ENCODE results near the gene APH1A. TPM values are rescaled to one million over a fixed set of nuclear protein-coding genes. Genes with fewer than 3 reads are reported as not detected.

Gene APH1A
- total and polyA plus RNA-seq, 5 experiments from 2014 or later = 58.2 to 143 (median 84.8) TPM

DNA sequence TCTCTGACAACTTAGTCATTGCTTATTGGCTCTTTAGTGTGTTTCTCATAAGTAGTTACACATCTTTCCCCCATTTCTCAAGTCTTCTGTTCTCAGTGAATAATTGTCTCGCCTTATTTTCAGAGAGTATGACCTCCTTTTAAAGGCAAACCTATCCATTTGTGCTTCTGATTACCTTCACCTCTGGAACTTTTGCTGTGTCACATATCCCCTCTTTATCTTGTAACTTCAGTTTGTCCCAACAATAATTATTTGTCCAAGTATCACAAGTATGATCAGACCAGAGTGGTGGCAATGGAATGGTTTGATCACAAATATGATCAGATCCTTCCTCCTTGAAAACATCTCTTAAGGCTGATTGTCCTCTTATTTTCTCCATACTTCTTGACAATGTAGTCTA is 19.6 kb upstream of the APH1A start:
- Mint-ChIP-seq H3K9me3 (no peaks in the 10 kb centered on the region), H3K4me3 (no peak overlapping the region), H3K36me3 (no peaks in the 10 kb centered on the region), H3K4me1 (peaks cover 6 to 8% (median 7%) of the 10 kb centered on the region in 4 donors), H3K27me3 (peaks cover 0 to 3% (median 0%) of the 10 kb centered on the region in 5 donors), H3K27ac (no peak overlapping the region)
- ATAC-seq = no peak
- no peak for DNase-seq
- POLR2A ChIA-PET = no interaction called here

DNA sequence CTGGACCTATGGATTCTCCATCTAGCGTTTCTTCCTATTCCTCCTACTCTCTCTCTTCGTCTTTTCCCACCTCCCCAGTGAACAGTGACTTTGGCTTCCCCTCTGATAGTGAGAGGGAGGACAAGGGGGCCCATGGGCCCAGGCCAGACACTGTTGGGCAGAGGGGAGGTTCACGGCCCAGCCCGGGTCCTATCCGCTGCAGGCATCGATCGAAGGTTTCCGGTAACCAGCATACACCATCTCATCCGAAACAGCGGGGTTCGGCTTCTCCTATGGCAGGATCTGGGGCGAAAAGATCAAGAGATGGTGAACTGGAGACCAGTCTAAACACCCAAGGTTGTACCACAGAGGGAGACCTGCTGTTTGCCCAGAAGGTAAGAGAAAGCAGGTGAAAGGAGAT is 14.4 kb upstream of the APH1A start:
- Mint-ChIP-seq H3K27me3 (peaks cover 0 to 10% (median 0%) of the 10 kb centered on the region in 5 donors), H3K4me3 (peak overlapping the region in 7 of 10 donors; percentile 7 to 90 (median 45)), H3K36me3 (no peaks in the 10 kb centered on the region), H3K9me3 (no peaks in the 10 kb centered on the region), H3K4me1 (peaks cover 19 to 33% (median 28%) of the 10 kb centered on the region in 4 donors), H3K27ac (peak overlapping the region in 6 of 10 donors; percentile 12 to 94 (median 36))
- no peak for DNase-seq
- POLR2A ChIA-PET = interaction anchor here (1.0 to 1.2 kb wide), 3 partner anchors 81 to 396 kb away, joined by 3 read pairs; partner anchors contain the start of gene RPRD2
- no peak for ATAC-seq

DNA sequence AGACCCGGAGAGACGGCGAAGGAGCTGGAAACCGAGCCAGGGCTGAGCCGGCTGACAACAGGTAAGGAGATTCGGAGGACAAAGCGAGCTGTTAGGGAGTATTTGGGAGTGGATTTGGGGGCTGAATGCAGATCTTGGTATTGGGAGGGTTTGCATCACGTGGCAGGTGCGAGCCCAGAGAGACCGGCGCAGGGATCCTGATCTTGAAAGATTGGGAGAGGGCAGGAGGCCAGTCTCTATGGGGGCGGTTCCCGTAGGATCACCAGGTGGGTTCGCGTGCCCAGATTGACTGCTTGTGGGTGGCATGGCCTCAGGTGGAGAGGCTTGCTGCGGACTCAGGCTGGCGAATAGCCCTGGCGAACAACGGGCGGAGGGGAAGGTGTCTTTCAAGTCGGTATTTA is 13.7 kb upstream of the APH1A start:
- H3K36me3 Mint-ChIP-seq = no peaks in the 10 kb centered on the region
- peak overlapping the region; percentile 75 to 99 (median 89) for H3K4me3 Mint-ChIP-seq
- ATAC-seq (no peak), DNase-seq (no peak)
- peaks cover 19 to 33% (median 28%) of the 10 kb centered on the region in 4 donors for H3K4me1 Mint-ChIP-seq
- POLR2A ChIA-PET = interaction anchor here (0.7 to 1.2 kb wide), 4 partner anchors 82 to 395 kb away, joined by 3 to 4 read pairs (median 3); partner anchors contain the start of gene RPRD2
- H3K27me3 Mint-ChIP-seq = peaks cover 0 to 10% (median 0%) of the 10 kb centered on the region in 5 donors
- H3K27ac Mint-ChIP-seq = peak overlapping the region; percentile 34 to 97 (median 92)
- H3K9me3 Mint-ChIP-seq = no peaks in the 10 kb centered on the region

DNA sequence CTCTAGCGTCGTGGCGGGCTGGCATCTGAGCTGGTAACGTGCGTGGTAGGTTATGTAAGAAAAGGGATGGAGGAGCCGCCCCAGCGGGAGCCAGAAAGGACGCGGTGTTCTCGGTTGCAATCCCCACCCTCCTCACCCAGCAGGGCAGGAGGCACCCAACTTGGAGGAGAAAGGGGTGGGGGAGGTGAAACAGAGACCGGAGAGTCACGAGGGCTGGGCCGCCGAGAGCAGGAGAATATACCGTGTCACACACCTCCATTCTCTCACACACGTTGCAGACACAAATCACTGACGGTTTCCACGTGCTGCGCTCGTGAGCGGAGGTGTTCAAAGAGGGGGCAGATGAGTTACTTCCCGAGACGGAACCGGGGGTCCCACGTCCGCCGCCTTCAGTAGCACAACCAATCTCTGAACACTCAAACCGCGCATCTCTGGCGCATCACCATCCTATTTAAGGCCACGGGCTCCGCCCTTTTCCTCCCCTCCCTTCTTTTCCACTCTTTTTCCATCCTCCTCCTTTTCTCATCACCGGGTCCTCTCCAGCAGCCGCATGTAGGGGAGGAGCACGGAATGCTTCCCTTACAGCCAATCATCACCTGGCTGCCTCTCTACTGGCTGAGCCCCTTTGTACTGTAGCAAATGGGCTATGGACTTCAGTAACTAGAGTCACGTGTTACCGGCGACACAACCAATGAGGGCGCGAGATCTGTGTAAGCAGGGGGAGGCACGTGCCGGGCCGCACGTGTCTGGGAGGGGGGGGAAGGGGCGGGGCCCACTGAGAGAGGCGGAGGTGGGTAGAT is 13.1 kb upstream of the APH1A start, which contains the start of gene CIART:
Gene CIART (plus strand): TSS at position 797 of the 800 bp plus-strand sequence. CDS start 714 bp downstream, outside the sequence.
- ATAC-seq (peak; percentile 90 to 93), DNase-seq (peak; percentile 60 to 91 (median 81))
- Mint-ChIP-seq H3K9me3 (no peaks in the 10 kb centered on the region), H3K4me3 (peak within 1 kb of the TSS; percentile 75 to 99 (median 89)), H3K27ac (peak within 1 kb of the TSS; percentile 78 to 97 (median 93)), H3K27me3 (peaks cover 0 to 10% (median 0%) of the 10 kb centered on the region in 5 donors), H3K36me3 (no peaks in the 10 kb centered on the region), H3K4me1 (peaks cover 19 to 33% (median 28%) of the 10 kb centered on the region in 4 donors)
- POLR2A ChIA-PET = interaction anchor here (0.8 to 2.1 kb wide), 10 partner anchors 13 to 394 kb away, joined by 3 to 9 read pairs (median 3); partner anchors contain the start of genes APH1A and RPRD2

DNA sequence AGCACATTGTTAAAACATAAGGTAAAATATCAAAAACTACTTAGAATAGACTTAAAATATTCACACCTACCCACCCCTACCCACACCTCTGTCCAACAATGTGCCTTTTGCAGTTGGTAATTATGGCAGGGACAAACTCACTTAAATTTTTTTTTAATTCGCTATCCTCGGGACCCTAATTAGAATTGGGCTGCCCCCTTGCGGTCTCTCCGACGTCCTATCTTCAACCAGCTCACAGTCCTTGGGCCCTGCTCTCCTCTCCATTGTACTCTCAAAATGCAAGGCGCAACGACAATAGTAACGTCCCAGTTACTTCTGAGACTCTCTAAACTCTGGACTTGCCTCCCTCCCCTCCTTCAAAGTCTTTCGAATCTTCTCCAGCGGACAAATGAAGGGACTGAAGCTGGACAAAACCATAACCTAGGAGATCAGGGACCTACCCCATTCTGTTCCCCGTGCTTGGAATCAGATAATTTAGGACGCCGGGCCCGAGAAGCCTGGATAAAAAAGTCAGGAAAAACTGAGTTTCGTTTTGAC is 12.5 kb upstream of the APH1A start:
- H3K27me3 Mint-ChIP-seq = peaks cover 0 to 11% (median 0%) of the 10 kb centered on the region in 5 donors
- peaks cover 0 to under 1% (median 0%) of the 10 kb centered on the region in 3 donors for H3K36me3 Mint-ChIP-seq
- H3K4me1 Mint-ChIP-seq = peaks cover 19 to 33% (median 28%) of the 10 kb centered on the region in 4 donors
- DNase-seq (peak; percentile 19 to 81 (median 50)), ATAC-seq (peak; percentile 32 to 52)
- peak overlapping the region; percentile 78 to 95 (median 92) for H3K27ac Mint-ChIP-seq
- H3K4me3 Mint-ChIP-seq = peak overlapping the region; percentile 75 to 99 (median 89)
- POLR2A ChIA-PET = interaction anchor here (0.8 to 2.1 kb wide), 7 partner anchors 12 to 82 kb away, joined by 3 to 9 read pairs (median 4); partner anchors contain the start of genes APH1A and RPRD2
- H3K9me3 Mint-ChIP-seq = no peaks in the 10 kb centered on the region

DNA sequence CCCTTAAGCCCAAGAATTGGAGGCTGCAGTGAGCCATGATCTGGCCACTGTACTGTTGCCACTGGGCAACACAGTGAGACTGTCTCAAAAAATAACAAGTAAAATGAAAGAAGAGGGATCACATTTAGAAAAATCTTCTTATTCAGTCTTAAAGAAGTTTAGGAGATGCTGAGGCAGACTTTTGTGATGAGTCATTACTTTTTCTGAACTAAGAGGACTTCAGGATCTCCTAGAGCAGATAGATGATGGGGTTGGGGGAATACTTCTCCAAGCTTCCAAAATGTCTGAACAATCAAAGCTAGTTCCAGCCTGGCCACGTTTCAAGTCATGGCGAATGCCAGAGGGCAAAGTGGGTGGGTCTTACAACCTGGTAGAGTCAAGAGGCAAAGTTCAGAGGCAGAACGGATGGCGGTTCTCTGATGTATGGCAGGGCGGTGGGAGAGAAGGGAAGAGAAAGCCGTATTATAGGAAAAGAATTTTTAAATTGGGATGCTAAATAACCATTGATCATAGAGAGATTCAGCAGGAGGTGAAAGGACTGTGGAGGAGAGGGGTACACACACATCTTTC is 11.4 kb upstream of the APH1A start:
- Mint-ChIP-seq H3K27ac (peak overlapping the region in 6 of 10 donors; percentile 13 to 94 (median 70)), H3K4me3 (peak overlapping the region; percentile 29 to 99 (median 58)), H3K9me3 (no peaks in the 10 kb centered on the region), H3K36me3 (peaks cover 0 to 5% (median 0%) of the 10 kb centered on the region in 3 donors), H3K27me3 (peaks cover 0 to 11% (median 0%) of the 10 kb centered on the region in 5 donors), H3K4me1 (peaks cover 19 to 33% (median 28%) of the 10 kb centered on the region in 4 donors)
- POLR2A ChIA-PET = interaction anchor here (1.1 to 2.1 kb wide), 3 partner anchors 11 to 24 kb away, joined by 5 to 9 read pairs (median 7); partner anchors contain the start of gene APH1A
- ATAC-seq (no peak), DNase-seq (no peak)

DNA sequence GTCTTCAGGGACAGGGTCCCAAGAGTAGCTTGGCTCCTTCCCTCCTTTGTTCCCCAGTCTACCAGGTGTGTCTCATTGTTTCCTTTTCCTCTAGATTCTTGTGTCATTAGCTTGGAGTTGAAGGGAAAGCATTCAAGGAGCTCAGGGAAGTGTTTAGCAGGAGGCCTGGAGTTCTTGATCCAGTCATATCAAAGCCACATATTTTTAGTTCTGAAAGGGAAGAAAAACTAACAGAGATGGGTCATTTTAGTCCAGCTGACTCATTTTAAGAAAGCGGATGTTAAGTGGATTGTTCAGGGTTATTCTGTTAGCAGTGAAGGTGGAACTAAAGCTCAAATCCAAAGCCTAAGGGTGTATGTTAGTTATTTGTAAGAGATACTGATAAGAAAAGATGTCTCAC is 4.5 kb upstream of the APH1A start:
- POLR2A ChIA-PET = interaction anchor here (1.0 kb wide), 1 partner anchor 10 kb away, joined by 4 read pairs; no protein-coding TSS in a partner anchor
- no peak for ATAC-seq
- H3K9me3 Mint-ChIP-seq = no peaks in the 10 kb centered on the region
- H3K27me3 Mint-ChIP-seq = peaks cover 0 to 2% (median 0%) of the 10 kb centered on the region in 5 donors
- peaks cover 11 to 15% (median 11%) of the 10 kb centered on the region in 4 donors for H3K4me1 Mint-ChIP-seq
- H3K4me3 Mint-ChIP-seq = no peak overlapping the region
- DNase-seq = no peak
- H3K36me3 Mint-ChIP-seq = peaks cover 0 to 9% (median 1%) of the 10 kb centered on the region in 3 donors
- H3K27ac Mint-ChIP-seq = no peak overlapping the region

DNA sequence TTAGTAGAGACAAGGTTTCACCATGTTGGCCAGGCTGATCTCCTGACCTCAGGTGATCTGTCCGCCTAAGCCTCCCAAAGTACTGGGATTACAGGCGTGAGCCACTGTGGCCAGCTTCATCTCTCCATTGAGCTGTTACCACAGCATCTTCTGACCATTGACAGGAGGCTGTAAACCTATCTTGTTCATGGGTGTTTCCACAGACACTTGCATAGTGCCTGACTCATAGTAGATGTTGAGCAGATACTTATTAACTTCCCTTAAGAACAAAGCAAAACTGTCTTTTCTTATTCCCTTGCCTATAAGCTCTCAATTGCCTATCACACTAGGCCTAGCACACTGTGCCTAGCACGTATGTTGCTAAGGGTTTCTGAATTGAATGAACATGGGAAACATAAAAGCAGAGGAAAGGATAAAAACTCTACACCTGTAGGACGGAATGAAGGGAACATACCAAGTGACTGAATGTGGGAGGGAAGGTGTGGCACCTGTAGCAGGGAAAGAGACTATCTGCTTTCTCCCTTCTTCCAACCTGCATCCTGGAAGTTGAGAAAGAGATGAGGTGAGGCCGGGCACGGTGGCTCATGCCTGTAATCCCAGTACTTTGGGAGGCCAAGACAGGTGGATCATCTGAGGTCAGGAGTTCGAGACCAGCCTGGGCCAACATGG is 2.6 kb upstream of the APH1A start:
- peaks cover 22 to 33% (median 29%) of the 10 kb centered on the region in 4 donors for H3K4me1 Mint-ChIP-seq
- no peak for ATAC-seq
- H3K9me3 Mint-ChIP-seq = no peaks in the 10 kb centered on the region
- no peaks in the 10 kb centered on the region for H3K27me3 Mint-ChIP-seq
- DNase-seq = no peak
- H3K36me3 Mint-ChIP-seq = peaks cover 0 to 21% (median 1%) of the 10 kb centered on the region in 3 donors
- peak overlapping the region in 2 of 10 donors; percentile 15 to 75 for H3K27ac Mint-ChIP-seq
- H3K4me3 Mint-ChIP-seq = peak overlapping the region in 1 of 10 donors; percentile 45
- POLR2A ChIA-PET = no interaction called here

DNA sequence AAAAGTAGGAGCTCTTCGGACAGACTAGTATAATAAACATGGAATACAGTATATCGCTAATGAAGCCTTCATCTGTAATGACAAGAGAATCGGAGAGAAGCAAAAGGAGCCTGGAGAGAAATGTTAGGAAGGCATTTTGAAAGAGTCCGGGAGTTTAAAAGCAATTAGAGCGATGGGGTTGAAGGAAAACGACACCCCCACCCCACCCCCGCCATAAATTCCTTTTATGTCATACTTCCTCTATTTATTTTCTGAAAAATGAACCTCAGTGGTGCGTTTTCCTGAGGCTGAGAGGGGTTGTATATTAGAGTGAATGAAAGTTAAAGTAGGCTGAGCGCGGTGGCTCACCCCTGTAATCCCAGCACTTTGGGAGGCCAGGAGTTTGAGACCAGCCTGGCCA is 635 bp upstream of the APH1A start:
- Mint-ChIP-seq H3K36me3 (peaks cover 0 to 36% (median 4%) of the 10 kb centered on the region in 3 donors), H3K4me3 (peak overlapping the region; percentile 83 to 99 (median 98)), H3K4me1 (peaks cover 22 to 40% (median 31%) of the 10 kb centered on the region in 4 donors), H3K9me3 (no peaks in the 10 kb centered on the region), H3K27ac (peak overlapping the region; percentile 91 to 99 (median 98)), H3K27me3 (no peaks in the 10 kb centered on the region)
- no peak for DNase-seq
- POLR2A ChIA-PET = interaction anchor here (0.8 to 2.1 kb wide), 13 partner anchors 9 to 341 kb away, joined by 3 to 12 read pairs (median 5); partner anchors contain the start of genes ANP32E, CA14, MCL1 and PLEKHO1
- no peak for ATAC-seq

DNA sequence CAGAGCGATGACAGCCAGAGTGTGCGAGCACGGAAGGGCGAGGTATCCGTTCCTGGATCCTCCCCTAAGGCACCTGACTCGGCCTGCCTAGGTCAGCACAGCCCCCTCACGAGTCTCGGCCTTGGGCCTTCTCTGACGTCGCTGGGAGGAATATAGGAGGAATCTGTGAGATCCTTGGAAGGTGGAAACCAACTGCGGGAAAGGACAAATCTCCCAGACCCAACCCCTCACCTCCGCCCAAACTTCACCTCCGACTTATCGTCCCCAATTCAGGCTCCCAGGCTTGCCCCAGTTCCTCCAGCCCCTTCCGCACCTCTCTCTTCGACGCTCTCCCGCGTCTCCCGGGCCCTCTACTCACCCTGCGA is 494 bp downstream of the APH1A start:
- POLR2A ChIA-PET = interaction anchor here (0.6 to 2.1 kb wide), 9 partner anchors 8 to 1187 kb away, joined by 3 to 12 read pairs (median 5); partner anchors contain the start of genes ANP32E, CA14, PLEKHO1 and RPRD2
- peak overlapping the region; percentile 83 to 99 (median 98) for H3K4me3 Mint-ChIP-seq
- H3K36me3 Mint-ChIP-seq = peaks cover 0 to 33% (median 4%) of the 10 kb centered on the region in 3 donors

DNA sequence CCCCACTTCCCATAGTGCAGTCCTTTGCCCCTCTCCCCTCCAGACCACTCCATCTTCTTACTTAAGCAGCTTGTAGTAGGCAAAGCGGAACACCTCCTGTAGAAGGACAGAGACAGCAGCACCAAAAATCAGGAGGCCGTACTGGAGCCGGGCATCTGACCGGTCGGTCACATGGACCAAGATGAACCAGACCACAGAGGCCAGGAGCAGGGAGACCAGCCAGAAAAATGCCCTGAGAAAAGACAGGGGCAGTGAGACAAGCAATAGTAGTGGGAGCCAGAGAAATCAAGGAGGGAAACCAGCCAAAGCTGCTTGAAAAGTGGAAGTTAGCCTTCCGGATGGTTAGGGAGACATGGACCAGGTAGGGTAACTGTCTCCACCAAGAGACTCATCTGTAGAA is 920 bp downstream of the APH1A start:
- ATAC-seq (no peak), DNase-seq (no peak)
- Mint-ChIP-seq H3K36me3 (peaks cover 0 to 33% (median 4%) of the 10 kb centered on the region in 3 donors), H3K27ac (peak overlapping the region; percentile 91 to 99 (median 98)), H3K4me1 (peaks cover 20 to 40% (median 31%) of the 10 kb centered on the region in 4 donors), H3K9me3 (no peaks in the 10 kb centered on the region), H3K4me3 (peak overlapping the region; percentile 83 to 99 (median 98)), H3K27me3 (no peaks in the 10 kb centered on the region)
- POLR2A ChIA-PET = interaction anchor here (0.6 kb wide), 1 partner anchor 31 kb away, joined by 3 read pairs; no protein-coding TSS in a partner anchor

More for the DNA sequence above, 494 bp downstream of the APH1A start:
- Mint-ChIP-seq H3K9me3 (no peaks in the 10 kb centered on the region), H3K27ac (peak overlapping the region; percentile 91 to 99 (median 98)), H3K27me3 (no peaks in the 10 kb centered on the region), H3K4me1 (peaks cover 20 to 40% (median 31%) of the 10 kb centered on the region in 4 donors)
- peak; percentile 57 to 70 for ATAC-seq
- DNase-seq = peak in 9 of 10 donors; percentile 28 to 76 (median 46)
